Neural cell (in vitro differentiated cells): ENCODE results near the gene BCL2.

Source experiments
- CTCF ChIP-seq: fragments of 450-650 bp; IDR thresholded peaks from 2 replicates; pipeline ENCODE4 v1.5.1; 2014; ENCODE audit warnings: antibody characterized with exemption, mild to moderate bottlenecking, moderate library complexity; ENCODE audit not compliant: poor library complexity, severe bottlenecking
- EP300 ChIP-seq: fragments of 450-650 bp; conservative IDR thresholded peaks from 2 replicates; pipeline ENCODE4 v1.6.1; 2014; ENCODE audit warnings: antibody characterized with exemption, mild to moderate bottlenecking, moderate library complexity; ENCODE audit not compliant: poor library complexity, severe bottlenecking
- EZH2 ChIP-seq: fragments of 200-600, 300-800 bp; shearing (Covaris generic), sonication (generic); IDR thresholded peaks from 2 replicates; pipeline ENCODE4 v1.6.1; 2014; ENCODE audit warnings: antibody characterized with exemption, low read length, borderline replicate concordance, mild to moderate bottlenecking; ENCODE audit not compliant: insufficient read depth, poor library complexity, severe bottlenecking
- MXI1 ChIP-seq: fragments of 450-650 bp; conservative IDR thresholded peaks from 2 replicates; pipeline ENCODE4 v1.6.1; 2014; ENCODE audit warnings: antibody characterized with exemption, mild to moderate bottlenecking; ENCODE audit not compliant: poor library complexity, severe bottlenecking
- POLR2AphosphoS5 ChIP-seq: IDR thresholded peaks from 2 replicates; pipeline ENCODE4 v1.6.1; 2012
- REST ChIP-seq: IDR thresholded peaks from 2 replicates; pipeline ENCODE4 v1.6.1; 2012; ENCODE audit warnings: borderline replicate concordance
- SMC3 ChIP-seq: fragments of 450-650 bp; conservative IDR thresholded peaks from 2 replicates; pipeline ENCODE4 v1.6.1; 2014; ENCODE audit warnings: antibody characterized with exemption, mild to moderate bottlenecking, moderate library complexity; ENCODE audit not compliant: poor library complexity
- TAF1 ChIP-seq: IDR thresholded peaks from 2 replicates; pipeline ENCODE4 v1.6.1; 2012; ENCODE audit warnings: low read depth

GRCh38 chr18:63244607-63245006 lies 75.0 kb downstream of the BCL2 start:
- TF ChIP-seq REST (no peak), CTCF (no peak), POLR2AphosphoS5 (no peak), TAF1 (no peak), EZH2 (no peak), MXI1 (no peak), EP300 (no peak), SMC3 (no peak)
